ENCODE data around the gene SLC34A1.

DNA sequence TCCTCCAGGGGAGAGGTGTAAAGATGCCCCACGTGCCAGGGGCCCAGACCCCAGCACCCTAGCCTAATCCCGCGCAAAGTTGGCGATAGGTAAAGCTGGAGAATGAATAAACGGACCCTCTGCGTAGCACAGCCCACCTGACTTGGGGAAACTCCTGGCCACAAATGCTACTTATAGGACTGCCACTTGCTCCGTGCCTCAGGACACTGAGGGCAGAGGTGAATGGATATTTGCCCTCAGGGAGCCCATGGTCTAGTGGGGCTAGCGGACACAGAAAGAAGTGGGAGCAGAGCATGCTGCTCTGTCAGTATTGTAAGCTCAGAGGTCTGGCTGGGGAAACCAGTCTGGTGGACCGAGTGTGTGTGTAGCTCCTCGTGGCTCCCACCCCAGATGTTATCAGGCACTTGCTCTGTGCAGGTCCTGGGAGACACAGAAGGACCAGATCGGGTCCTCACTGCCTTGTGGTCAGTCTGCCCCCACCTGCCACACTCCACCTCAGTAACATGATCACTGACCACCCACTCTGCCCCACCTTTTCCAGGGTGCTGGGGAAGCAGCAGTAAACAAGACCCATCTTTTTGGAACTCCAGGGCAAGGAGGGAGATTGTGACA lies 43.1 kb downstream of the SLC34A1 start:
- TF ChIP-seq, protein P1, sequence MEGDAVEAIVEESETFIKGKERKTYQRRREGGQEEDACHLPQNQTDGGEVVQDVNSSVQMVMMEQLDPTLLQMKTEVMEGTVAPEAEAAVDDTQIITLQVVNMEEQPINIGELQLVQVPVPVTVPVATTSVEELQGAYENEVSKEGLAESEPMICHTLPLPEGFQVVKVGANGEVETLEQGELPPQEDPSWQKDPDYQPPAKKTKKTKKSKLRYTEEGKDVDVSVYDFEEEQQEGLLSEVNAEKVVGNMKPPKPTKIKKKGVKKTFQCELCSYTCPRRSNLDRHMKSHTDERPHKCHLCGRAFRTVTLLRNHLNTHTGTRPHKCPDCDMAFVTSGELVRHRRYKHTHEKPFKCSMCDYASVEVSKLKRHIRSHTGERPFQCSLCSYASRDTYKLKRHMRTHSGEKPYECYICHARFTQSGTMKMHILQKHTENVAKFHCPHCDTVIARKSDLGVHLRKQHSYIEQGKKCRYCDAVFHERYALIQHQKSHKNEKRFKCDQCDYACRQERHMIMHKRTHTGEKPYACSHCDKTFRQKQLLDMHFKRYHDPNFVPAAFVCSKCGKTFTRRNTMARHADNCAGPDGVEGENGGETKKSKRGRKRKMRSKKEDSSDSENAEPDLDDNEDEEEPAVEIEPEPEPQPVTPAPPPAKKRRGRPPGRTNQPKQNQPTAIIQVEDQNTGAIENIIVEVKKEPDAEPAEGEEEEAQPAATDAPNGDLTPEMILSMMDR (IDR thresholded peaks at IDR 0.05) = no peak
- TF ChIP-seq POLR2AphosphoS5 (IDR thresholded peaks at IDR 0.05) = no peak

All from stomach (tissue), 4 donors.